Measurements from ENCODE around the gene MINK1.

Gene MINK1

GRCh38 chr17:4833178-4833940, at the start of gene MINK1:
MINK1 (plus strand) TSS chr17:4833340; CDS start chr17:4833584, 244 bp downstream.
- peak; percentile 53 for DNase-seq

GRCh38 chr17:4785311-4786105, 47.6 kb upstream of the MINK1 start:
- no peak for DNase-seq

- no peak for DNase-seq
These were observed 47.0 kb upstream of the MINK1 start, which contains the start of gene VMO1 for GRCh38 chr17:4786106-4786511. VMO1 (minus strand) TSS chr17:4786364; CDS start chr17:4786352, 12 bp downstream.

GRCh38 chr17:4786516-4786915, 46.6 kb upstream of the MINK1 start:
- DNase-seq: no peak

- DNase-seq: no peak
These were observed 44.9 kb upstream of the MINK1 start for GRCh38 chr17:4788159-4788806.

- DNase-seq: no peak
These were observed 44.1 kb upstream of the MINK1 start, which contains the start of gene GLTPD2 for GRCh38 chr17:4788807-4789700. GLTPD2 (plus strand) TSS chr17:4788964; CDS start chr17:4789012, 48 bp downstream.

GRCh38 chr17:4789701-4789950, 43.5 kb upstream of the MINK1 start:
- no peak for DNase-seq

GRCh38 chr17:4789951-4790704, 43.0 kb upstream of the MINK1 start:
- no peak for DNase-seq

- DNase-seq: no peak
These were observed 42.4 kb upstream of the MINK1 start for GRCh38 chr17:4790705-4791088.

- no peak for DNase-seq
These were observed 38.0 kb upstream of the MINK1 start for GRCh38 chr17:4795168-4795567.

GRCh38 chr17:4796552-4796920, 36.6 kb upstream of the MINK1 start:
- no peak for DNase-seq

- DNase-seq: no peak
These were observed 32.5 kb upstream of the MINK1 start for GRCh38 chr17:4800462-4801196.

GRCh38 chr17:4802228-4802627, 30.9 kb upstream of the MINK1 start, which contains the start of gene C17orf114:
C17orf114 (minus strand) TSS chr17:4802328.
- no peak for DNase-seq

- no peak for DNase-seq
These were observed 26.7 kb upstream of the MINK1 start for GRCh38 chr17:4806456-4806776.

- DNase-seq: no peak
These were observed 26.1 kb upstream of the MINK1 start, which contains the start of gene PLD2 for GRCh38 chr17:4806777-4807604. PLD2 (plus strand) TSS chr17:4807152; CDS start chr17:4807773, 621 bp downstream.

- DNase-seq: no peak
These were observed 25.3 kb upstream of the MINK1 start for GRCh38 chr17:4807605-4808377.

- DNase-seq: no peak
These were observed 24.8 kb upstream of the MINK1 start for GRCh38 chr17:4808378-4808767.

- DNase-seq: no peak
These were observed 22.3 kb upstream of the MINK1 start for GRCh38 chr17:4810696-4811290.

GRCh38 chr17:4811471-4811870, 21.7 kb upstream of the MINK1 start:
- DNase-seq: no peak

Measured in NCI-H1436 treated with DMSO at 0.1 percent for 48 hours (cell line).